Neural progenitor cell (in vitro differentiated cells): ENCODE data around the gene MYO16.

ENCODE experiments used
- EZH2phosphoT487 ChIP-seq: fragments of 200-600 bp; sonication (generic); IDR thresholded peaks from 2 replicates; pipeline ENCODE4 v1.6.1; 2017; ENCODE audit warnings: antibody characterized with exemption
- TF ChIP-seq, protein P1 (sequence below): fragments of 200-600 bp; sonication (generic); IDR thresholded peaks from 2 replicates; pipeline ENCODE4 v1.5.1; 2017; ENCODE audit warnings: antibody characterized with exemption, mild to moderate bottlenecking

DNA sequence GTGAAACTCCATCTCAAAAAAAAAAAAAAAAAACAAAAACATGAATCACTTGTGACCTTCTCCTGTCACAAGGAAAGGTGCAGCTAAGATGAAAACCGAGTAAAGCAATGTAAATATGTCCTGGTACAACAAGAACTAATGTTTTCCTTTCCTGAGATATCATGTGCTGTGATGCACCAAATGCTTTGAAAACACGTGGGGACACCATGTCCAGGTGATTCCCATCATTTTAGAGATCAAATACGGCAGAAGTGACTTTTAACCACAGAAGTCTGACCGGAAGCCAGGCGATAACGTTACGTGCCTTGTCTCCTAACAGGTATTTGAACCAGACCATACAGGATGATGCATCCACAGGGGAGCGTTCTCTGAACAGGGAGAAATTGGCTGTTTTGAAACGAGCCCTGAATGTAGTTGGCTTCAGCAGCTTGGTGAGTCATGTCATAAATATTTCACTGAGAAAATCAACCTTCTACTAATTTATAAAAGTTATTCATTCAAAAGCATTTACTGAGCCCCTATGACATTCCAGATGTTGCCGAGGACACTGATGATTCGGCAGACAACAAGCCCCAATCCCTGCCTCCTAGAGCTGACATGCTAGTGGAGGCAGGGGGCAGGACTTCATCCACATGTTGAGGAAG lies 328.1 kb downstream of the MYO16 start:
- TF ChIP-seq EZH2phosphoT487, result no peak
- TF ChIP-seq, protein P1, sequence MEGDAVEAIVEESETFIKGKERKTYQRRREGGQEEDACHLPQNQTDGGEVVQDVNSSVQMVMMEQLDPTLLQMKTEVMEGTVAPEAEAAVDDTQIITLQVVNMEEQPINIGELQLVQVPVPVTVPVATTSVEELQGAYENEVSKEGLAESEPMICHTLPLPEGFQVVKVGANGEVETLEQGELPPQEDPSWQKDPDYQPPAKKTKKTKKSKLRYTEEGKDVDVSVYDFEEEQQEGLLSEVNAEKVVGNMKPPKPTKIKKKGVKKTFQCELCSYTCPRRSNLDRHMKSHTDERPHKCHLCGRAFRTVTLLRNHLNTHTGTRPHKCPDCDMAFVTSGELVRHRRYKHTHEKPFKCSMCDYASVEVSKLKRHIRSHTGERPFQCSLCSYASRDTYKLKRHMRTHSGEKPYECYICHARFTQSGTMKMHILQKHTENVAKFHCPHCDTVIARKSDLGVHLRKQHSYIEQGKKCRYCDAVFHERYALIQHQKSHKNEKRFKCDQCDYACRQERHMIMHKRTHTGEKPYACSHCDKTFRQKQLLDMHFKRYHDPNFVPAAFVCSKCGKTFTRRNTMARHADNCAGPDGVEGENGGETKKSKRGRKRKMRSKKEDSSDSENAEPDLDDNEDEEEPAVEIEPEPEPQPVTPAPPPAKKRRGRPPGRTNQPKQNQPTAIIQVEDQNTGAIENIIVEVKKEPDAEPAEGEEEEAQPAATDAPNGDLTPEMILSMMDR, result no peak
